AG20443 (cell line): ENCODE data around the gene TBX21.
"Not testable (repeated sequence)": the region's sequence is repeated elsewhere in the genome, so short reads cannot be mapped to it uniquely, and the experiment has no call there.

ENCODE experiments used
- DNase-seq: peaks from one replicate; pipeline ENCODE4 v3.0.0; 2012; ENCODE audit warnings: low spot score, mixed read lengths

The TBX21 gene

GRCh38 chr17:47732399-47733046 lies 513 bp upstream of the TBX21 start:
- no peak for DNase-seq

- DNase-seq: no peak
These were observed 806 bp downstream of the TBX21 start for GRCh38 chr17:47733674-47734410.

GRCh38 chr17:47735139-47735464 lies 2.1 kb downstream of the TBX21 start:
- DNase-seq: no peak

GRCh38 chr17:47735536-47736011 lies 2.5 kb downstream of the TBX21 start:
- DNase-seq: no peak

GRCh38 chr17:47736501-47737495 lies 3.8 kb downstream of the TBX21 start:
- no peak for DNase-seq

GRCh38 chr17:47738178-47738577 lies 5.1 kb downstream of the TBX21 start:
- DNase-seq: no peak

- DNase-seq: no peak
These were observed 6.1 kb downstream of the TBX21 start for GRCh38 chr17:47739150-47739549.

- not testable (repeated sequence) for DNase-seq
These were observed 6.9 kb downstream of the TBX21 start for GRCh38 chr17:47739945-47740344.

GRCh38 chr17:47741109-47741792 lies 8.2 kb downstream of the TBX21 start:
- DNase-seq: no peak

- no peak for DNase-seq
These were observed 8.7 kb downstream of the TBX21 start for GRCh38 chr17:47741793-47742145.

- DNase-seq: peak; percentile 21
These were observed 9.5 kb downstream of the TBX21 start for GRCh38 chr17:47742319-47743181.

GRCh38 chr17:47744168-47745036 lies 11.4 kb downstream of the TBX21 start:
- peak; percentile 18 for DNase-seq

GRCh38 chr17:47745037-47745380 lies 12.0 kb downstream of the TBX21 start:
- no peak for DNase-seq

GRCh38 chr17:47751471-47751870 lies 18.4 kb downstream of the TBX21 start:
- DNase-seq: no peak

GRCh38 chr17:47757386-47757785 lies 24.4 kb downstream of the TBX21 start:
- no peak for DNase-seq

- no peak for DNase-seq
These were observed 27.5 kb downstream of the TBX21 start for GRCh38 chr17:47760409-47761140.

GRCh38 chr17:47762728-47763127 lies 29.7 kb downstream of the TBX21 start:
- no peak for DNase-seq

- no peak for DNase-seq
These were observed 31.0 kb downstream of the TBX21 start for GRCh38 chr17:47763913-47764582.

GRCh38 chr17:47773649-47774048 lies 40.6 kb downstream of the TBX21 start:
- DNase-seq: not testable (repeated sequence)
